ENCODE results near the gene MORN5. TPM values are rescaled to one million over a fixed set of nuclear protein-coding genes. Genes with fewer than 3 reads are reported as not detected.
A peak's percentile ranks its signal among the peaks of the same experiment; 100 is the strongest.

Gene MORN5
- total RNA-seq, 1 donor from 2014 or later = not detected

- DNase-seq (ENCODE audit: extremely low spot score, unreplicated experiment) = no peak
- H3K27me3 Mint-ChIP-seq (ENCODE audit: unreplicated experiment) = peaks cover 30% of the 10 kb centered on the region
- no peaks in the 10 kb centered on the region for H3K9me3 Mint-ChIP-seq (ENCODE audit: unreplicated experiment)
- H3K27ac Mint-ChIP-seq (ENCODE audit: unreplicated experiment) = peak overlapping the region; percentile 39
- TF ChIP-seq CTCF (IDR thresholded peaks at IDR 0.05) = no peak
- H3K4me1 Mint-ChIP-seq (ENCODE audit: unreplicated experiment) = peaks cover 21% of the 10 kb centered on the region
- H3K36me3 Mint-ChIP-seq (ENCODE audit: unreplicated experiment) = no peaks in the 10 kb centered on the region
- no peak overlapping the region for H3K4me3 Mint-ChIP-seq (ENCODE audit: unreplicated experiment)
These were observed 47.4 kb downstream of the MORN5 start for GRCh38 chr9:122207096-122207495.

- H3K27me3 Mint-ChIP-seq (ENCODE audit: unreplicated experiment) = peaks cover 50% of the 10 kb centered on the region
- no peak for DNase-seq (ENCODE audit: extremely low spot score, unreplicated experiment)
These were observed 49.7 kb downstream of the MORN5 start for GRCh38 chr9:122209451-122209850.

GRCh38 chr9:122212473-122213004 lies 52.8 kb downstream of the MORN5 start:
- no peak for TF ChIP-seq CTCF (IDR thresholded peaks at IDR 0.05)
- DNase-seq (ENCODE audit: extremely low spot score, unreplicated experiment) = no peak
- peaks cover 12% of the 10 kb centered on the region for H3K4me1 Mint-ChIP-seq (ENCODE audit: unreplicated experiment)
- no peaks in the 10 kb centered on the region for H3K9me3 Mint-ChIP-seq (ENCODE audit: unreplicated experiment)
- H3K27me3 Mint-ChIP-seq (ENCODE audit: unreplicated experiment) = peaks cover 80% of the 10 kb centered on the region
- H3K4me3 Mint-ChIP-seq (ENCODE audit: unreplicated experiment) = peak overlapping the region; percentile 32
- no peak overlapping the region for H3K27ac Mint-ChIP-seq (ENCODE audit: unreplicated experiment)
- no peaks in the 10 kb centered on the region for H3K36me3 Mint-ChIP-seq (ENCODE audit: unreplicated experiment)

More at GRCh38 chr9:122209451-122209850, 49.7 kb downstream of the MORN5 start:
- no peaks in the 10 kb centered on the region for H3K36me3 Mint-ChIP-seq (ENCODE audit: unreplicated experiment)
- H3K27ac Mint-ChIP-seq (ENCODE audit: unreplicated experiment) = no peak overlapping the region
- no peaks in the 10 kb centered on the region for H3K9me3 Mint-ChIP-seq (ENCODE audit: unreplicated experiment)
- H3K4me1 Mint-ChIP-seq (ENCODE audit: unreplicated experiment) = peaks cover 27% of the 10 kb centered on the region
- H3K4me3 Mint-ChIP-seq (ENCODE audit: unreplicated experiment) = no peak overlapping the region
- TF ChIP-seq CTCF (IDR thresholded peaks at IDR 0.05) = no peak

GRCh38 chr9:122213102-122213588 lies 53.4 kb downstream of the MORN5 start:
- TF ChIP-seq CTCF (IDR thresholded peaks at IDR 0.05) = no peak
- H3K27ac Mint-ChIP-seq (ENCODE audit: unreplicated experiment) = no peak overlapping the region
- DNase-seq (ENCODE audit: extremely low spot score, unreplicated experiment) = no peak
- no peaks in the 10 kb centered on the region for H3K36me3 Mint-ChIP-seq (ENCODE audit: unreplicated experiment)
- peaks cover 83% of the 10 kb centered on the region for H3K27me3 Mint-ChIP-seq (ENCODE audit: unreplicated experiment)
- H3K4me3 Mint-ChIP-seq (ENCODE audit: unreplicated experiment) = peak overlapping the region; percentile 48
- no peaks in the 10 kb centered on the region for H3K9me3 Mint-ChIP-seq (ENCODE audit: unreplicated experiment)
- peaks cover 10% of the 10 kb centered on the region for H3K4me1 Mint-ChIP-seq (ENCODE audit: unreplicated experiment)

- Mint-ChIP-seq H3K9me3 (ENCODE audit: unreplicated experiment) (no peaks in the 10 kb centered on the region), H3K36me3 (ENCODE audit: unreplicated experiment) (no peaks in the 10 kb centered on the region), H3K4me3 (ENCODE audit: unreplicated experiment) (peak overlapping the region; percentile 59), H3K27ac (ENCODE audit: unreplicated experiment) (no peak overlapping the region), H3K27me3 (ENCODE audit: unreplicated experiment) (peaks cover 86% of the 10 kb centered on the region), H3K4me1 (ENCODE audit: unreplicated experiment) (peaks cover 11% of the 10 kb centered on the region)
- DNase-seq (ENCODE audit: extremely low spot score, unreplicated experiment) = no peak
- no peak for TF ChIP-seq CTCF (IDR thresholded peaks at IDR 0.05)
These were observed 54.1 kb downstream of the MORN5 start for GRCh38 chr9:122213589-122214413.

Measured in osteocyte (in vitro differentiated cells).